Measurements from ENCODE around the gene KCNA4.
"Not testable (repeated sequence)": the region's sequence is repeated elsewhere in the genome, so short reads cannot be mapped to it uniquely, and the experiment has no call there.

Gene KCNA4

GRCh38 chr11:29996016-29996415, 20.8 kb downstream of the KCNA4 start:
- DNase-seq = no peak

GRCh38 chr11:29989174-29989970, 27.5 kb downstream of the KCNA4 start:
- no peak for DNase-seq

GRCh38 chr11:29985248-29985647, 31.6 kb downstream of the KCNA4 start:
- no peak for DNase-seq

GRCh38 chr11:29984544-29984943, 32.3 kb downstream of the KCNA4 start:
- DNase-seq = no peak

DNA sequence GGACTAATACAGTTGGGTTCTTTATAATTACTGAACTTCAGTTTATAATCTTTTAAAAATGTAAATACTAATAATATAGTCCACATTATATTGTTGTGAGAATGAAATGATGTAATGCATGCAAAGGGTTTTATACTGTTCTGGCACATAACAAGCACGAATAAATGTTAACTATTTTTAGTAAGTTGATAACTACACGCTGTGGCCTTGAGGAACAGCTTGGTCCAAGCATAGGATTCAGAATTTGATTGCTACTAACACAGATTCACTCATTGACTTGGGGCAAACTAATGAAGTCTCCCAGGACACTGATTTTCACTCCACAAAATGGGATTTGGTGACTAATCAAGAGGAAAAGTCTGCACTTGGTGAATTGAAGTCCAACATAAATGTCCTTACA, 38.3 kb downstream of the KCNA4 start:
- DNase-seq = no peak

- DNase-seq = not testable (repeated sequence)
These were observed 41.2 kb downstream of the KCNA4 start for GRCh38 chr11:29975580-29975979.

DNA sequence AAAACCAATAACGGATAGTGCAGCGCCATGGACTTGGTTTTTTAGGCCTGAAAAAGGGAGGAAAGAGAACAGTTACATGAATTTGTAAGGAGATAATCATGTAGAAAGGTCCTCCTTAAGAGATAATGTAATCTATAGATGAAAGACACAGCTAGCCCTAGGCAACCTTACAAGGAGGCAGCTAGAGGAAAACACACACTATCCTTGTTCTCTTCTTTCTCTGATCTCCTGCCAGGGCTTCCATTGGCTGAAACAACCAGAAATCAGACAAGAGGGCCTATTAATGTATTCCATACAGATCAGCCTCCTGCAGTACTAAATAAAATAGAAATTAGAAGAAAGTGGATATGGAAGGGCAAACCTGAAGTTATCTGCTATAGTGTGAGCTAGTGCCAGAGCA, 53.0 kb downstream of the KCNA4 start:
- DNase-seq = no peak

- no peak for DNase-seq
These were observed 53.8 kb downstream of the KCNA4 start for GRCh38 chr11:29963036-29963435.

DNA sequence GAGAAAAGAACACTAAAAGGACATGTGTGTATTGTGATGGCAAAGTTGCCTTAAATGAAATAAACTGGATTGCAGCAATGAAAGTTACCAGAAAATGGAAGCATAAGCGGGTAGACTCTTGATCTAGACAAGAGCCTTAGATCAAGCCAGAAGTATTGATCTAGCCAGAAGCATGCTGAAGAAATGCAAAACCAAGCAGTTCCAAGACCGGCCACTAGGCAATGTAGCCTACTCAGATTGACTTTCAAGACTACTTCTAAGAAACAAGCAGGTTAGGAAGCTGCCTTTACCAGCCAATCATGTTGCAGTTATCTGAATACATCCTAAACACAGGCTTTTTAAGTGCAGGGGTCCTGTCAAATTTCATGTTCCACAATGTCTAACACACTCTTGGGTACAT, 54.6 kb downstream of the KCNA4 start:
- DNase-seq = peak in 1 of 2 experiments; percentile 14
